Effector memory CD8-positive, alpha-beta T cell (primary cell): ENCODE data around the gene TMEM53.
"Not testable (repeated sequence)": the region's sequence is repeated elsewhere in the genome, so short reads cannot be mapped to it uniquely, and the experiment has no call there.

Experiments used
- ATAC-seq: fragments of 150-1000 bp; cut with Tn5 transposase; replicated peaks from 2 replicates; pipeline ENCODE4 v1.10.0; 2021; ENCODE audit warnings: mild to moderate bottlenecking, moderate library complexity
- DNase-seq, 3 experiments: peaks; one replicate each; pipeline ENCODE4 v3.0.0; 2021
- H3K27ac Mint-ChIP-seq, 2 donors: one replicate each; pipeline ENCODE4 v1.8.0; 2022; ENCODE audit warnings: mild to moderate bottlenecking in 2 of 2, mixed read lengths in 2 of 2, moderate library complexity in 2 of 2
- H3K27me3 Mint-ChIP-seq, 2 donors: one replicate each; pipeline ENCODE4 v1.8.0; 2022; ENCODE audit warnings: mixed read lengths in 2 of 2
- H3K36me3 Mint-ChIP-seq: one replicate; pipeline ENCODE4 v1.8.0; 2022; ENCODE audit warnings: mild to moderate bottlenecking, moderate library complexity, mixed read lengths; ENCODE audit not compliant: insufficient read depth
- H3K4me1 Mint-ChIP-seq, 2 donors: one replicate each; pipeline ENCODE4 v1.8.0; 2022; ENCODE audit warnings: low read depth in 2 of 2, mixed read lengths in 2 of 2
- H3K4me3 Mint-ChIP-seq, 2 donors: one replicate each; pipeline ENCODE4 v1.8.0; 2022; ENCODE audit warnings: mild to moderate bottlenecking in 2 of 2, mixed read lengths in 2 of 2, moderate library complexity in 2 of 2
- H3K9me3 Mint-ChIP-seq, 2 donors: one replicate each; pipeline ENCODE4 v1.8.0; 2022; ENCODE audit warnings: mixed read lengths in 2 of 2

Gene TMEM53

GRCh38 chr1:44675186-44675585 lies 905 bp upstream of the TMEM53 start:
- H3K9me3 Mint-ChIP-seq, result no peaks in the 10 kb centered on the region
- no peak for ATAC-seq
- peak overlapping the region in 1 of 2 donors; percentile 83 for H3K4me3 Mint-ChIP-seq
- peaks cover 14 to 17% of the 10 kb centered on the region in 2 donors for H3K4me1 Mint-ChIP-seq
- DNase-seq, result no peak
- peaks cover 9% of the 10 kb centered on the region for H3K36me3 Mint-ChIP-seq
- H3K27me3 Mint-ChIP-seq, result no peaks in the 10 kb centered on the region
- no peak overlapping the region for H3K27ac Mint-ChIP-seq

- peaks cover 14 to 17% of the 10 kb centered on the region in 2 donors for H3K4me1 Mint-ChIP-seq
- no peak for DNase-seq
- no peaks in the 10 kb centered on the region for H3K27me3 Mint-ChIP-seq
- no peaks in the 10 kb centered on the region for H3K9me3 Mint-ChIP-seq
- peak overlapping the region; percentile 83 to 88 for H3K4me3 Mint-ChIP-seq
- H3K27ac Mint-ChIP-seq, result peak overlapping the region; percentile 74 to 88
- H3K36me3 Mint-ChIP-seq, result peaks cover 9% of the 10 kb centered on the region
- no peak for ATAC-seq
These were observed 587 bp downstream of the TMEM53 start for GRCh38 chr1:44673675-44674112.

DNA sequence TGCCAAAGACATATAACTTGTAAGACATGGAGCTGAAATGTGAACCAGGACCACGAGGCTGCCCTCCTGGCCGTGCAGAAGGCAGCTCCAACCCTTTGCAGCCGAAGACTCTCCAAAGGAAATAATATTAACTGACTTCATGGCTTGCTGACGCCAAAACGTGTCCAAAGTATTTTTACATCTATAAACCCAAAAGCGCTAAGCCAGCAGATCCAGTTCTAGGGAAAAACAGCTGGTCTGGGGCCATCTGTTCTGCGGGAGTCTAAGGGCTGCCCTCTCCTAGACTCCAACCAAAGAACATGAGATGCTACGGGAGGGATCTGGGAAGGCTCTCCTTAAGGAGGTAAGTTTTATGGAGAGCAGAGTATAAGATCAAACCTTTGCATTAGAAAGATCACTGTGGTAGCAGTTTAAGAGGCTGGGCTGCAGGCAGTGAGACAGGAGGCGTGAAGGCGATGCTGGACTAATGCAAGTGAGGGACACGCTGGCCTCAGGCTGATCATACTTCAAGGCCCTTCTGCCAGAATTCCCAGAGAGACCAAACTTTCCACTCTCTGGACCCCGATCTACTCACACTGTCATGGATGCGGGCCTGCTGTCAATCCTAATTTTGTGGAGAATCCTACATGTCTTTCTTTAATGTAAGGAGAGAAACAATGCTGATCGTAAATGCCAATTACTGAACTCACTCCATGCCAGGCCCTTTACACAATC lies 1.2 kb downstream of the TMEM53 start:
- ATAC-seq (no peak), DNase-seq (no peak)
- peak overlapping the region; percentile 83 to 88 for H3K4me3 Mint-ChIP-seq
- H3K27me3 Mint-ChIP-seq, result no peaks in the 10 kb centered on the region
- peaks cover 9% of the 10 kb centered on the region for H3K36me3 Mint-ChIP-seq
- H3K9me3 Mint-ChIP-seq, result no peaks in the 10 kb centered on the region
- peaks cover 14 to 17% of the 10 kb centered on the region in 2 donors for H3K4me1 Mint-ChIP-seq
- H3K27ac Mint-ChIP-seq, result peak overlapping the region; percentile 74 to 88

DNA sequence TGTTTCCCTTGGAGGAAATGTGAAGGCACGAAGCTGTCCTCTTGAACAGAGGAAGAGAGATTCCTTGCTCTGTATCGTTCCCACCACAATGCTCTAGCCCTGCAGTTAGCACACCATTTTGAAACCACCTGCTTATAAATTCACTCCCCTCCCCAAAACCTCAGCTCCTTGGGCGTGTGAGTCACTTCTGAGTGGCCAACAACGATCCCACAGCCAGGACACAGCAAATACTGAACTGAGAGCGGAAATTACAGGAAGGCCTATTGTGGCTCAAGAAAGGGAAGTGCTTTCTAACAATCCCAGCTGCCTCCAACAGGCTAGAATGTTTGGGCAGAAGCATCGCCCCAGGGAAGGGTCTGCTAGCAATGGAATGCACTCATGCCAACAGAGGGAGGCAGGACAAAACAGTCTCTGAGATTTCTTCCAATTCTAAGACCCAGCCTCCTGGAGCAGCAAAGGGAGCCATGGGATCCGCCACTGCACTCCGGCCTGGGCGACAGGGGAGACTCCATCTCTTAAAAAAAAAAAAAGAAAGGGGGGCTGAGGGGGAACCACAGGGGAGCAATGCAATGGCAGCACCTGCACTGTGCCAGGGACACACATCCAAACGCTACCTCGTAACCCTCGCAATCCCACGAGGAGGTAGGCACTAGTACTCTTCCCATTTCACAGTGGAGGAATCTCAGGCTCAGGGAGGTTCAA lies 1.9 kb downstream of the TMEM53 start:
- peak overlapping the region in 1 of 2 donors; percentile 63 for H3K27ac Mint-ChIP-seq
- no peaks in the 10 kb centered on the region for H3K9me3 Mint-ChIP-seq
- H3K36me3 Mint-ChIP-seq, result peaks cover 9% of the 10 kb centered on the region
- peak overlapping the region in 1 of 2 donors; percentile 83 for H3K4me3 Mint-ChIP-seq
- DNase-seq, result no peak
- H3K27me3 Mint-ChIP-seq, result no peaks in the 10 kb centered on the region
- ATAC-seq, result no peak
- H3K4me1 Mint-ChIP-seq, result peaks cover 14 to 17% of the 10 kb centered on the region in 2 donors

GRCh38 chr1:44670751-44671640 lies 3.3 kb downstream of the TMEM53 start:
- H3K9me3 Mint-ChIP-seq, result no peaks in the 10 kb centered on the region
- no peaks in the 10 kb centered on the region for H3K27me3 Mint-ChIP-seq
- no peak overlapping the region for H3K27ac Mint-ChIP-seq
- ATAC-seq (no peak), DNase-seq (no peak)
- H3K4me1 Mint-ChIP-seq, result peaks cover 14 to 17% of the 10 kb centered on the region in 2 donors
- H3K36me3 Mint-ChIP-seq, result peaks cover 9% of the 10 kb centered on the region
- H3K4me3 Mint-ChIP-seq, result no peak overlapping the region

DNA sequence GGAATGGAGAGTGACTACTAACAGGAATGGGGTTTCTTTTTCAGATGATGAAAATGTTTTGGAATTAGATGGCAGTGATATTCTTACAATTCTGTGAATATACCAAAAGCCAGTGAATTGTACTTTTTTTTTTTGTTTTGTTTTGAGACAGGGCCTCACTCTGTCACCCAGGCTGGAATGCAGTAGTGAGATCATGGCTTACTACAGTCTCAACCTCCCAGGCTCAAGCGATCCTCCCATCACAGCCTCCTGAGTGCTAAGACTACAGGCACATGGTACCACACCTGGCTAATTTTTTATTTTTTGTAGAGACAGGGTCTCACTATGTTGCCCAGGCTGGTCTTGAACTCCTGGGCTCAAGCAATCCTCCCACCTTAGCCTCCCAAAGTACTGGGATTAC lies 7.6 kb downstream of the TMEM53 start:
- not testable (repeated sequence) for H3K36me3 Mint-ChIP-seq, H3K27ac Mint-ChIP-seq, DNase-seq, H3K4me3 Mint-ChIP-seq, H3K4me1 Mint-ChIP-seq, ATAC-seq, H3K9me3 Mint-ChIP-seq, H3K27me3 Mint-ChIP-seq

DNA sequence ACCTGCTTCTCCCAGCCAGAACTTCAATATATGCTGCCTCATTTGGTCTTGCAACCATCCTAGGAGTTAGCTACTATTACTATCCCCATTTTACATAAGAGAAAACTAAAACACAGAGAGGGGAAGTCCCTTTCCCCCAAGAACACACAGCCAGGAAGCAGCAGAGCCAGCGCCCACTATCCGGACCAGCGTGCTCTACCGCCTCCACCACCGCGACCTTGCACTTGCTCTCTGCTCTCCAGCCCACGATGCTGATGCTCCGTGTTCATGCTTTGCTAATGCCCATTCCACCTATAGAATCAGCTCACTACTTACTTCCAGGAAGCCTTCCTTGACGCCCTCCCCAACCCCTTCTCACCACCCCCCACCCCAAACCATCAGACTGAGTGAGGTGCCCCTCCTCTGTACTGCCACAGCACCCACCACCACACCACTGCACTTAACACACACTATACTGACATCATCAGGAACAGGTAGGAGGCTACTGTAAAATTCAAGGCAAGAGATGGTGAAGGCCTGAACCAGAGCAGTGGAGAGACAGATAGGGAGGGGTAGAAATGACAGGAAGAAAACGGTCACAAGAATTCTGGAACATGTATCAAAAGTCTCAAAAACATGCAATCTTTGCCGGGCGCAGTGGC lies 9.4 kb downstream of the TMEM53 start:
- H3K4me3 Mint-ChIP-seq, result peak overlapping the region in 1 of 2 donors; percentile 9
- H3K27me3 Mint-ChIP-seq, result no peaks in the 10 kb centered on the region
- peak; percentile 65 for ATAC-seq
- H3K4me1 Mint-ChIP-seq, result peaks cover 4 to 7% of the 10 kb centered on the region in 2 donors
- H3K27ac Mint-ChIP-seq, result no peak overlapping the region
- H3K9me3 Mint-ChIP-seq, result no peaks in the 10 kb centered on the region
- DNase-seq, result no peak
- H3K36me3 Mint-ChIP-seq, result no peaks in the 10 kb centered on the region

- Mint-ChIP-seq H3K4me3 (no peak overlapping the region), H3K36me3 (no peaks in the 10 kb centered on the region), H3K4me1 (peaks cover 4 to 7% of the 10 kb centered on the region in 2 donors), H3K27ac (peak overlapping the region in 1 of 2 donors; percentile 50), H3K27me3 (no peaks in the 10 kb centered on the region), H3K9me3 (no peaks in the 10 kb centered on the region)
- ATAC-seq (no peak), DNase-seq (no peak)
These were observed 10.9 kb downstream of the TMEM53 start for GRCh38 chr1:44663417-44663816.

DNA sequence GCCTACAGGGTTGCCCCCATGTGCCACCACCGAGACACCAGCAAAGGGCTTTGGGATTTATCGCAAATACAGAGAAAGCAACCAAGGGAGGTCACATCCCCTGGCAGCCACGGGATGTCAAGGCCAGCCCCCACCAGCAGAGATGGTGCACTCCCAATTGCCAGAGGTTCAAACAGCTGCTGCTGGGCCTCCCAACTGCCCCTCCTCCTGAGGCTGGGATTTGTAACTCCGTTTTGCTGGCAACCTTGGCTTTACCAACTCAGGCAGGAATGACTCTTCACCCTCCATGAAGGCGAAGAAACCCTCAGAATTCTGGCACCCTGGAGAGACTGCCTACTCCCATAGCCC lies 11.6 kb downstream of the TMEM53 start:
- Mint-ChIP-seq H3K4me1 (peaks cover 4 to 7% of the 10 kb centered on the region in 2 donors), H3K27me3 (no peaks in the 10 kb centered on the region), H3K36me3 (no peaks in the 10 kb centered on the region), H3K4me3 (no peak overlapping the region), H3K9me3 (no peaks in the 10 kb centered on the region), H3K27ac (no peak overlapping the region)
- DNase-seq (no peak), ATAC-seq (no peak)

GRCh38 chr1:44661781-44662682 lies 12.2 kb downstream of the TMEM53 start:
- peaks cover 4 to 7% of the 10 kb centered on the region in 2 donors for H3K4me1 Mint-ChIP-seq
- ATAC-seq, result no peak
- no peak for DNase-seq
- H3K27me3 Mint-ChIP-seq, result no peaks in the 10 kb centered on the region
- H3K9me3 Mint-ChIP-seq, result no peaks in the 10 kb centered on the region
- no peak overlapping the region for H3K4me3 Mint-ChIP-seq
- no peaks in the 10 kb centered on the region for H3K36me3 Mint-ChIP-seq
- no peak overlapping the region for H3K27ac Mint-ChIP-seq

GRCh38 chr1:44660176-44660575 lies 14.1 kb downstream of the TMEM53 start:
- no peak overlapping the region for H3K4me3 Mint-ChIP-seq
- ATAC-seq (no peak), DNase-seq (no peak)
- no peaks in the 10 kb centered on the region for H3K27me3 Mint-ChIP-seq
- no peaks in the 10 kb centered on the region for H3K9me3 Mint-ChIP-seq
- H3K27ac Mint-ChIP-seq, result no peak overlapping the region
- H3K4me1 Mint-ChIP-seq, result peaks cover 4 to 7% of the 10 kb centered on the region in 2 donors
- no peaks in the 10 kb centered on the region for H3K36me3 Mint-ChIP-seq

- H3K4me3 Mint-ChIP-seq, result no peak overlapping the region
- peaks cover 3% of the 10 kb centered on the region for H3K36me3 Mint-ChIP-seq
- ATAC-seq (no peak), DNase-seq (no peak)
- no peak overlapping the region for H3K27ac Mint-ChIP-seq
- H3K27me3 Mint-ChIP-seq, result no peaks in the 10 kb centered on the region
- H3K4me1 Mint-ChIP-seq, result peaks cover 1 to 2% of the 10 kb centered on the region in 2 donors
- no peaks in the 10 kb centered on the region for H3K9me3 Mint-ChIP-seq
These were observed 14.7 kb downstream of the TMEM53 start for GRCh38 chr1:44659566-44659965.
